Measurements from ENCODE around the gene PRDM11.

DNA sequence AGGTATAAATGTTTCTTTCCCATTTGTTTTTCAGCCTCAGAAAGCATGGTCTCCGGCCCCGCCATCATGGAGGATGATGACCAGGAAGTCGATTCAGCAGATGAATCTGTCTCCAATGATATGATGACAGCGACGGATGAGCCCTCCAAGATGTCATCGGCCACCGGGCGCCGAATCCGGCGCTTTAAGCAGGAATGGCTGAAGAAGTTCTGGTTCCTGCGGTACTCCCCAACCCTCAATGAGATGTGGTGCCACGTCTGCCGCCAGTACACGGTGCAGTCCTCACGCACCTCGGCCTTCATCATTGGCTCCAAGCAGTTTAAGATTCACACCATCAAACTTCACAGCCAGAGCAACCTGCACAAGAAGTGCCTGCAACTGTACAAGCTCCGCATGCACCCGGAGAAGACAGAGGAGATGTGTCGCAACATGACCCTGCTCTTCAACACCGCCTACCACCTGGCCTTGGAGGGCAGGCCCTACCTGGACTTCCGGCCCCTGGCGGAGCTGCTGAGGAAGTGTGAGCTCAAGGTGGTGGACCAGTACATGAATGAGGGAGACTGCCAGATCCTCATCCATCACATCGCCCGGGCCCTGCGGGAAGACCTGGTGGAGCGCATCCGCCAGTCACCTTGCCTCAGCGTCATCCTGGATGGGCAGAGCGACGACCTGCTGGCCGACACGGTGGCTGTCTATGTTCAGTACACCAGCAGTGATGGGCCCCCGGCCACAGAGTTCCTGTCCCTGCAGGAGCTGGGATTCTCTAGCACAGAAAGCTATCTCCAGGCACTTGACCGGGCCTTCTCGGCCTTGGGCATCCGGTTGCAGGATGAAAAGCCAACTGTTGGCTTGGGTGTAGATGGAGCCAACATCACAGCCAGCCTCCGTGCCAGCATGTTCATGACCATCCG is 79.8 kb downstream of the PRDM11 start:
- no peak for TF ChIP-seq POLR2A (IDR thresholded peaks at IDR 0.05; ENCODE audit: low read depth, low read length)
- TF ChIP-seq TAF1 (IDR thresholded peaks at IDR 0.05; ENCODE audit: low read depth, low read length), result no peak
- TF ChIP-seq POLR2AphosphoS5 (IDR thresholded peaks at IDR 0.05; ENCODE audit: low read depth, low read length), result no peak
- no peak for TF ChIP-seq SPI1 (IDR thresholded peaks at IDR 0.05; ENCODE audit: low read depth, low read length)
- no peak for TF ChIP-seq POU2F2 (IDR thresholded peaks at IDR 0.05; ENCODE audit: low read depth, low read length)
